ENCODE results near the gene RASA3.

The RASA3 gene

DNA sequence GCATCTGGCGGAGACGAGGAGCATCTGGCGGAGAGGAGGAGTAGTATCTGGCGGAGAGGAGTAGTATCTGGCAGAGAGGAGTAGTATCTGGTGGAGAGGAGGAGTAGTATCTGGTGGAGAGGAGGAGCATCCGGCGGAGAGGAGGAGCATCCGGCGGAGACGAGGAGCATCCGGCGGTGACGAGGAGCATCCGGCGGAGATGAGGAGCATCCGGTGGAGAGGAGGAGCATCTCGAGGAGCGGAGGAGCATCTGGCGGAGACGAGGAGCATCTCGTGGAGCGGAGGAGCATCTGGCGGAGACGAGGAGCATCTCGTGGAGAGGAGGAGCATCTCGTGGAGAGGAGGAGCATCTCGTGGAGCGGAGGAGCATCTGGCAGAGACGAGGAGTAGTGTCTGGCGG lies 177.2 kb downstream of the RASA3 start:
- DNase-seq (ENCODE audit: low read depth): no peak
- TF ChIP-seq, protein P1, sequence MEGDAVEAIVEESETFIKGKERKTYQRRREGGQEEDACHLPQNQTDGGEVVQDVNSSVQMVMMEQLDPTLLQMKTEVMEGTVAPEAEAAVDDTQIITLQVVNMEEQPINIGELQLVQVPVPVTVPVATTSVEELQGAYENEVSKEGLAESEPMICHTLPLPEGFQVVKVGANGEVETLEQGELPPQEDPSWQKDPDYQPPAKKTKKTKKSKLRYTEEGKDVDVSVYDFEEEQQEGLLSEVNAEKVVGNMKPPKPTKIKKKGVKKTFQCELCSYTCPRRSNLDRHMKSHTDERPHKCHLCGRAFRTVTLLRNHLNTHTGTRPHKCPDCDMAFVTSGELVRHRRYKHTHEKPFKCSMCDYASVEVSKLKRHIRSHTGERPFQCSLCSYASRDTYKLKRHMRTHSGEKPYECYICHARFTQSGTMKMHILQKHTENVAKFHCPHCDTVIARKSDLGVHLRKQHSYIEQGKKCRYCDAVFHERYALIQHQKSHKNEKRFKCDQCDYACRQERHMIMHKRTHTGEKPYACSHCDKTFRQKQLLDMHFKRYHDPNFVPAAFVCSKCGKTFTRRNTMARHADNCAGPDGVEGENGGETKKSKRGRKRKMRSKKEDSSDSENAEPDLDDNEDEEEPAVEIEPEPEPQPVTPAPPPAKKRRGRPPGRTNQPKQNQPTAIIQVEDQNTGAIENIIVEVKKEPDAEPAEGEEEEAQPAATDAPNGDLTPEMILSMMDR (IDR thresholded peaks at IDR 0.05; ENCODE audit: insufficient read depth, low read depth, low read length, missing control alignments): no peak

DNA sequence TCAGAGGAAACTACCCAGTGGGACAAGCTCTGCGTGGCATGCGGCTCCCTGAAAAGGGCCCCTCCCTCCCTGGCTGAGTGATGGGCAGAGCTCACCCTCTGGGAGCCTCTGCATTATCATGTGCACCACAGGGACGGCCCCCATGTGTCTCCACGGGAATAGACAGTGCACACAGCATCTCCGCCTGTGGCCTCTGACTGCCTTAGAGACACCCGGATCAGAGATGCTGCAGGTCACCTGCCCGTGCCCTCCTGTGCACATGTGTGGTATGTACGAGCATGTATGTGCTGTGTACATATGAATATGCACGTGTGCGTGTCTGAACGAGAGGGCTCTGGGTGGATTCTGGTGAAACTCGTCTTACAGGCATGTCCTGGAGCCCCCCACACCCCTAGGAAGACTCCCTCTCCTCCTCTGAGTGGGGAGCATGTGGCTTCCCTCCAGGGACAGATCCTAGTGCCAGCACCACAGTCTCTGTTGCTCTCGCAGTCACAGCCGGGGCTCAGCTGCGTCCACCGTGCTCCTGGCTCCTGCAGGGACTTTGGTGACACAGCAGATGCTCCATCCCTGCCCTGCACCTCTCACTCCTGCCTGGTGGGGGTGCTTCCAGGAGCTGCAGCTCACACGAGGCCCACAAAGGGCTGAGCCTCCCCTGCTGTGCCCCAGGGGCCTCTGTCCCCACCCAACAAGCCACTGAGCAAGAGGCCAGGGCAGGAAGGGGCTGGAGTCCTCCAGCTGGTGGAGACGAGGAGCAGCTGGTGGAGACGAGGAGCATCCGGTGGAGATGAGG lies 178.2 kb downstream of the RASA3 start:
- no peak overlapping the region for H3K4me3 ChIP-seq (ENCODE audit: low read length)
- TF ChIP-seq, protein P1 (IDR thresholded peaks at IDR 0.05; ENCODE audit: insufficient read depth, low read depth, low read length, missing control alignments): no peak
- DNase-seq (ENCODE audit: low read depth): no peak

More for the DNA sequence above, 177.2 kb downstream of the RASA3 start:
- H3K4me3 ChIP-seq (ENCODE audit: low read length): no peak overlapping the region

DNA sequence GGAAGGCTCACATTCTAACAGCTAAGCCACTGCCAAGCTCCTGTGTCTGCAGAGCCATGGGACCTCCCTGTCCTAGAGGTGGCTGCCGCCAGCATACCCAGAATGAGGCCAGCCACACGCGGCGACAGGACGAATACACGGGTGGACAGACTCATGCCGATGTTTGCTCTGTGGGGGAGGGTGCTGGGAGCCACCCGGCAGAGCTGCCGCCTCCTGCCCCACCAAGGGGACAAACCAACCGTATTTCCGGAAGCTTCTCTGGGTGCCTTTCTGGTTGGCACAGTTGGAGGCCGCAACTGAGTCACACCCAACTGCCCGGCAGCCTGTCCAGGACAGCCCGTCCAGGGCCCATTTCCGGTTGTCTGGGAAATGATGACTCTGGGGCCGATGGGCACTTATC lies 178.9 kb downstream of the RASA3 start:
- H3K4me3 ChIP-seq (ENCODE audit: low read length): no peak overlapping the region
- TF ChIP-seq, protein P1 (IDR thresholded peaks at IDR 0.05; ENCODE audit: insufficient read depth, low read depth, low read length, missing control alignments): no peak
- no peak for DNase-seq (ENCODE audit: low read depth)

DNA sequence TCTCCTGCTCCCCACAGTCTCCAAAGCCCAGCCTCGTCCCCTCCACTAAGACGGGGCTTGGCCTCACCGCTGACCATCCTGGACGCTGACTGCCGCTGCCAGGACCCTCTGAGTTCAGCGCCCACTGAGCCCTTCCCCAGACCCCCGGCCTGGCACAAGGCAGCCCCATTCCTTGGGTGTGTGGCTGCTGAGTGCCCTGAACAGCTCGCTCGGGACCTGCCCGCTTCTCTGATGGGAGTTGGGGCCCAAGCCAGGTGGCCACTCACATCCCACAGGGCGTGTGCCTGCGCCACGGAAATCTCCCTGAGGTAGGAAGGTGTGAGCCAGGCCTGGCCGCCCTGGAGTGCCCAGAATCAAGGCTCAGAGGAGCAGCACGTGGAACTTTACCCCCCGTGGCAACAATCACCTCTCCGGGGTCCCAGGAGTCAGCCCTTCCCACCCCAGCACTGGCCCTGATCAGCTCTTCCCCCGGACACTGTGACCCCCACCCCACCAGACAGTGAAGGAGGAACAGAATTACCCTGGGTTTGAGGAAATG lies 179.4 kb downstream of the RASA3 start:
- no peak for DNase-seq (ENCODE audit: low read depth)
- H3K4me3 ChIP-seq (ENCODE audit: low read length): no peak overlapping the region
- TF ChIP-seq, protein P1 (IDR thresholded peaks at IDR 0.05; ENCODE audit: insufficient read depth, low read depth, low read length, missing control alignments): no peak

DNA sequence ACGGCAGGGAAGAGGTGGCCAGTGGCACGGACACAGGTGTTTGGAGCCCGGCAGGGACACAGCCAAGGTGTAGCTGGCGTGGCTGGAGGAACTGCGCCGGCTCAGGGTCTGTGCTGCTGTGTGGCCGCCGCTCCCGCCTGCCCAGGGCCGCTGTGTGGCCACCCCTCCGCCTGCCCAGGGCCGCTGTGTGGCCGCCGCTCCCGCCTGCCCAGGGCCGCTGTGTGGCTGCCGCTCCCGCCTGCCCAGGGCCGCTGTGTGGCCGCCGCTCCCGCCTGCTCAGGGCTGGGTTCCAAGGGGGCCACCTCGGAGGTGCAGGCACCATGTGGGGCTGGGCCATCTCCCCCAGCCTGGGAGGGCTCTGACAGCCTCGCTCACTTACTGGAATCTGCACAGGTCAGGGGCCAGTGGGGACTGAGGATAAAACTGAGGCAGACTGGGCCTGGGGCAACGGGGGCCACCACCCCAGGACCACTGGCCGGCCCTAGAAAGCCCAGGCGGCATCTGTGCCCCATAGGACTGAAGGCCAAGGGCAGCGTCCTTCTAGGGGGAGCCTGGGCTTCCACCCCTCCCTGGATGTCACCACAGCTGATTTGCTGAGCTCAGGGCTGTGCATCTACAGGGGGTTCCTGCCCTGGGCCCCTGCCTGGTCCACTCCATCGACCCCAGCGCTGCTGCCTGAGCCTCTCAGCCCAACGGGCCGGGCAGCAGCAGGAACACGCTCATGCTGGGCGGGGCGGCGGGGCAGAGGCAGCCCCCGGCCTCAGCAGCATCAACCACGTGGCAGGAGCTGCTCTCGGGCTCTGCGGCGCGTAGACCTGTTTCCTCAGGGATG lies 180.1 kb downstream of the RASA3 start:
- H3K4me3 ChIP-seq (ENCODE audit: low read length): no peak overlapping the region
- no peak for DNase-seq (ENCODE audit: low read depth)
- TF ChIP-seq, protein P1 (IDR thresholded peaks at IDR 0.05; ENCODE audit: insufficient read depth, low read depth, low read length, missing control alignments): no peak

DNA sequence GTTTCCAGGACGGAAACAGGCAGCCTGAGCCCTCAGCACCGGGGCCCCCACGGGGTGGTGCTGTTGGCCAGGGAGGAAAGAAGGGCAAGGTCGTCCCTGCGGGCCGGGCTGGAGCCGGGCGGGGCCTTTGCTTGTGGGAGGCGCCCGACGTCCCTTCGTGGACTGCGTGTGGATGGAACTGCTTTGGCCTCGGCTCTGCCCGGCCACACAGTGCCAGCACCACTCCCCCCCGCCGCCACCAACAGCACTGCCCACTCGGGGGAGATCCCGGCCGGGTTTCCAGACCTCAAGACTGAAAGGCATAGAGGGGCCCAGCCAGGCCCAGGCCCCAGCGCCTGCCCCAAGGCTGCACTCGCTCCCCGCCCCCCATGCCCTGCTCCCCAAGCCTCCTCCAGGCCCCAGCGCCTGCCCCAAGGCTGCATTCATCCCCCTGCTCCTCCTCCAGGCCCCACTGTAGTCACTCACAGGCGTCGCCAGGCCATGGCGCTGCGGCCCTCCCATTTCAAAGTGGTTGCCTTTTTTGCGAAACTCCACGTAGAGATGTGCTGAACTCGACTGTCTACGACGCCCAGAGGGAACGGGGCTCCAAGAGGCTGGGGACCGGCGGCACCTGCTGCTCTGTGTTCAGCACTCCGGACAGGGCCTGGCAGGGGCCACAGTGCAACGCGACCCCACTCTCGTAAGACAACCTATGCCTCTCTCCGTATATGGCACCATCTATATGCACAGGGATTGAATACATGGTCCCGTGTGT lies 181.0 kb downstream of the RASA3 start:
- TF ChIP-seq, protein P1 (IDR thresholded peaks at IDR 0.05; ENCODE audit: insufficient read depth, low read depth, low read length, missing control alignments): peak; percentile 77
- no peak overlapping the region for H3K4me3 ChIP-seq (ENCODE audit: low read length)
- peak; percentile 72 for DNase-seq (ENCODE audit: low read depth)

All from epithelial cell of esophagus (primary cell).